HepG2 (cell line): Measurements from ENCODE around the gene ZNF367. TPM values are rescaled to one million over a fixed set of nuclear protein-coding genes. Genes with fewer than 3 reads are reported as not detected.
A peak's percentile ranks its signal among the peaks of the same experiment; 100 is the strongest.

ENCODE experiments used
- ATAC-seq: fragments of 200-7000 bp; cut with Tn5 transposase; 3 replicates; pipeline ENCODE4 v1.9.1; 2020; ENCODE audit warnings: mild to moderate bottlenecking, moderate library complexity
- BruUV-seq: library from RNA; stranded (reverse); fragments of 400-500 nt; replicated peaks from 2 replicates; lab custom pipeline; 2021; lab: Mats Ljungman, UMichigan
- CTCF ChIA-PET: fragments of 300-600 bp; formaldehyde crosslinking; extraction: SDS; loops from one replicate; lab custom pipeline; 2021; ENCODE audit warnings: low total read pairs, inconsistent platforms, low intra/inter-chr PET ratio; lab: Yijun Ruan, JAX
- POLR2A ChIA-PET: fragments of 350-600 bp; sonication (Branson Sonifier 250); formaldehyde crosslinking; loops from one replicate; lab custom pipeline; 2020; ENCODE audit warnings: antibody characterized with exemption, inconsistent platforms; lab: Yijun Ruan, JAX
- DNase-seq: peaks from one replicate; pipeline ENCODE4 v3.0.0-alpha.2; 2015; ENCODE audit warnings: low spot score
- FAIRE-seq: peaks from 3 replicates; lab custom pipeline; 2011; peaks lifted over from hg19 to GRCh38; lab: Jason Lieb, UNC
- H2AFZ ChIP-seq: one replicate; pipeline ENCODE4 v1.6.1; 2011; ENCODE audit warnings: low read length, inconsistent platforms
- H3K27ac ChIP-seq: fragments of 300-600 bp; 3 replicates; pipeline ENCODE4 v1.8.0; 2011; ENCODE audit warnings: mixed run types, mild to moderate bottlenecking, mixed read lengths, low read length, inconsistent platforms; ENCODE audit not compliant: insufficient read depth; ENCODE audit errors: extremely low read length
- H3K27me3 ChIP-seq, 2 experiments: fragments of 200-600 bp in 1 of 2; 2 replicates in 1 of 2; 3 replicates in 1 of 2; pipeline versions ENCODE4 v1.6.0 to v1.8.0; 2011; ENCODE audit warnings: low read length in 2 of 2, mild to moderate bottlenecking in 2 of 2, moderate library complexity in 2 of 2, inconsistent platforms in 1 of 2; ENCODE audit not compliant: insufficient read depth in 2 of 2, control insufficient read depth in 1 of 2
- H3K36me3 ChIP-seq, 2 experiments: fragments of 200-600 bp in 1 of 2; replicated peaks in 1 of 2; 2 replicates in 1 of 2; 3 replicates in 1 of 2; pipeline versions ENCODE4 v1.5.1 to v1.8.0; 2011; ENCODE audit warnings: low read length in 2 of 2, inconsistent platforms in 1 of 2; ENCODE audit not compliant: insufficient read depth in 2 of 2, control insufficient read depth in 1 of 2
- H3K4me1 ChIP-seq: 2 replicates; pipeline ENCODE4 v1.5.1; 2012; ENCODE audit warnings: low read length, inconsistent platforms; ENCODE audit not compliant: insufficient read depth
- H3K4me2 ChIP-seq: 2 replicates; pipeline ENCODE4 v1.6.0; 2011; ENCODE audit warnings: low read depth, low read length, inconsistent platforms
- H3K4me3 ChIP-seq, 3 experiments: fragments of 200-600 bp in 1 of 3; sonication (generic), shearing (Covaris generic) in 1 of 3; replicated peaks in 1 of 3; 2 replicates each; pipeline ENCODE4 v1.5.1; 2011 to 2016; ENCODE audit warnings: low read length in 3 of 3, inconsistent platforms in 2 of 3, low read depth in 2 of 3, mild to moderate bottlenecking in 2 of 3, control low read depth in 1 of 3, mixed read lengths in 1 of 3; ENCODE audit not compliant: insufficient read depth in 1 of 3
- H3K79me2 ChIP-seq: one replicate; pipeline ENCODE4 v1.6.1; 2011; ENCODE audit warnings: low read length, inconsistent platforms; ENCODE audit not compliant: insufficient read depth
- H3K9ac ChIP-seq: 2 replicates; pipeline ENCODE4 v1.6.0; 2011; ENCODE audit warnings: mild to moderate bottlenecking, low read depth, low read length, inconsistent platforms; ENCODE audit not compliant: insufficient read depth
- H3K9me3 ChIP-seq: 2 replicates; pipeline ENCODE4 v1.5.1; 2012; ENCODE audit warnings: mild to moderate bottlenecking, low read length
- H4K20me1 ChIP-seq: 2 replicates; pipeline ENCODE4 v1.6.0; 2011; ENCODE audit warnings: inconsistent platforms, mild to moderate bottlenecking, low read length, moderate library complexity; ENCODE audit not compliant: insufficient read depth
- ATF7 ChIP-seq, 2 experiments: fragments of 450-650 bp in 1 of 2; sonication (generic) in 1 of 2; formaldehyde crosslinking in 1 of 2; IDR thresholded peaks; 2 replicates each; pipeline versions ENCODE4 v1.4.0 to v1.6.1; 2016 to 2020; ENCODE audit warnings: antibody characterized with exemption in 1 of 2, mild to moderate bottlenecking in 1 of 2, missing genetic modification reagents in 1 of 2
- CAMTA2 ChIP-seq: sonication (generic); formaldehyde crosslinking; IDR thresholded peaks from 2 replicates; pipeline ENCODE4 v1.4.0; 2020; ENCODE audit warnings: mild to moderate bottlenecking, missing genetic modification reagents, borderline replicate concordance
- FOXC1 ChIP-seq: sonication (generic); formaldehyde crosslinking; IDR thresholded peaks from 2 replicates; pipeline ENCODE4 v1.8.0; 2022; ENCODE audit warnings: mild to moderate bottlenecking, missing genetic modification reagents, borderline replicate concordance
- GTF2F1 ChIP-seq: fragments of 150-350 bp; IDR thresholded peaks from 2 replicates; pipeline ENCODE4 v1.6.1; 2014; ENCODE audit warnings: low read length
- IRF9 ChIP-seq: sonication (generic); formaldehyde crosslinking; IDR thresholded peaks from 2 replicates; pipeline ENCODE4 v1.8.0; 2022; ENCODE audit warnings: missing genetic modification reagents, mild to moderate bottlenecking, borderline replicate concordance
- NFE2L2 ChIP-seq: fragments of 150-350 bp; IDR thresholded peaks from 2 replicates; pipeline ENCODE4 v1.6.1; 2014; ENCODE audit warnings: low read length
- SNAPC5 ChIP-seq: sonication (generic); formaldehyde crosslinking; IDR thresholded peaks from 2 replicates; pipeline ENCODE4 v1.8.1; 2023; ENCODE audit warnings: mild to moderate bottlenecking, missing genetic modification reagents, borderline replicate concordance
- ZNF530 ChIP-seq: sonication (generic); formaldehyde crosslinking; IDR thresholded peaks from 2 replicates; pipeline ENCODE4 v1.5.0; 2020; ENCODE audit warnings: low read depth, mild to moderate bottlenecking, missing genetic modification reagents
- WGBS: methylation state at CpG from one replicate; pipeline ENCODE4 v1.1.6; 2017; ENCODE audit warnings: low lambda C conversion rate; 5-methylcytosine and 5-hydroxymethylcytosine counted together
- in situ Hi-C: cut with HindIII; loops from 2 replicates; pipeline ENCODE4 v1.10.0; 2017; ENCODE audit warnings: low pct_unique_long_range_greater_than_20kb; ENCODE audit not compliant: extremely low pct_ligation_motif_present
- intact Hi-C: fragments of 100-400 bp; cut with micrococcal nuclease; formaldehyde crosslinking; loops from one replicate; pipeline ENCODE4 v1.10.0; 2022; ENCODE audit not compliant: unreplicated experiment
- polyA plus RNA-seq, 8 experiments: library from polyadenylated mRNA; depleted of rRNA in 3 of 8; stranded (reverse) in 7 of 8; unstranded in 1 of 8; fragments of >200 nt; fragmentation: Illumina TruSeq in 4 of 8; extraction: Trizol in 4 of 8; gene quantifications; 2 replicates each; pipeline versions ENCODE4 v1.2.1 to v1.2.3, GENCODE V29; 2011 to 2016; ENCODE audit warnings: low read depth in 4 of 8, missing spikeins in 1 of 8, mixed read lengths in 1 of 8; ENCODE audit not compliant: insufficient read depth in 1 of 8
- total RNA-seq, 5 experiments: library from RNA; depleted of rRNA; stranded (reverse); fragments of >200 nt; fragmentation: Illumina TruSeq; extraction: Trizol; gene quantifications; 2 replicates each; pipeline ENCODE4 v1.2.3, GENCODE V29; 2016; ENCODE audit warnings: low read depth in 1 of 5

ZNF367 gene
- total and polyA plus RNA-seq, 2 of the 13 experiments (the other 11 are each of a cell fraction or from before 2014, with no cell fraction given) = 2.9 to 7.7 TPM

- no peak overlapping the region for H2AFZ ChIP-seq
- TF ChIP-seq CAMTA2 (CRISPR knock-in tag) = no peak
- TF ChIP-seq FOXC1 = no peak
- no peak for TF ChIP-seq GTF2F1
- TF ChIP-seq ATF7 (IDR thresholded peaks at IDR 0.05) = no peak
- no peak for TF ChIP-seq ATF7 (CRISPR knock-in tag; IDR thresholded peaks at IDR 0.05)
- no peak for TF ChIP-seq ZNF530
- TF ChIP-seq NFE2L2 = no peak
- no peak for TF ChIP-seq IRF9 (CRISPR knock-in tag)
- TF ChIP-seq SNAPC5 (CRISPR knock-in tag) = no peak
- TF ChIP-seq, all 625 proteins: peak for 0
- intact Hi-C loops = no loop called here
- in situ Hi-C loops = no loop called here
- no TSS peak for BruUV-seq
- Histone ChIP-seq H3K36me3 (no peaks in the 10 kb centered on the region), H3K4me1 (peaks cover 48% of the 10 kb centered on the region), H3K79me2 (no peaks in the 10 kb centered on the region), H3K4me2 (no peak overlapping the region), H3K9me3 (no peaks in the 10 kb centered on the region), H3K4me3 (no peak overlapping the region), H3K27ac (no peak overlapping the region), H3K27me3 (no peaks in the 10 kb centered on the region), H3K9ac (no peak overlapping the region), H4K20me1 (no peaks in the 10 kb centered on the region)
- ChIA-PET CTCF (no interaction called here), POLR2A (interaction anchor here (1.2 kb wide), 1 partner anchor 11 kb away, joined by 3 read pairs; no protein-coding TSS in a partner anchor)
- ATAC-seq = no peak
- DNase-seq = no peak
- FAIRE-seq = peak; percentile 15
- 89% methylated on average over 4 of the region's 4 CpGs for WGBS
Measured at GRCh38 chr9:96425500-96426169, 7.5 kb upstream of the ZNF367 start.
